GM19238 (cell line): Measurements from ENCODE around the gene NUDT16L1.

ENCODE experiments used
- DNase-seq: peaks from one replicate; pipeline ENCODE4 v3.0.0; 2011; ENCODE audit warnings: low spot score; ENCODE audit not compliant: insufficient read length

Gene NUDT16L1

GRCh38 chr16:4693296-4693955 is at the start of gene NUDT16L1:
Gene NUDT16L1, plus strand, starts transcription at chr16:4693562. Its CDS starts 165 bp downstream, at chr16:4693727.
- peak; percentile 99 for DNase-seq

DNA sequence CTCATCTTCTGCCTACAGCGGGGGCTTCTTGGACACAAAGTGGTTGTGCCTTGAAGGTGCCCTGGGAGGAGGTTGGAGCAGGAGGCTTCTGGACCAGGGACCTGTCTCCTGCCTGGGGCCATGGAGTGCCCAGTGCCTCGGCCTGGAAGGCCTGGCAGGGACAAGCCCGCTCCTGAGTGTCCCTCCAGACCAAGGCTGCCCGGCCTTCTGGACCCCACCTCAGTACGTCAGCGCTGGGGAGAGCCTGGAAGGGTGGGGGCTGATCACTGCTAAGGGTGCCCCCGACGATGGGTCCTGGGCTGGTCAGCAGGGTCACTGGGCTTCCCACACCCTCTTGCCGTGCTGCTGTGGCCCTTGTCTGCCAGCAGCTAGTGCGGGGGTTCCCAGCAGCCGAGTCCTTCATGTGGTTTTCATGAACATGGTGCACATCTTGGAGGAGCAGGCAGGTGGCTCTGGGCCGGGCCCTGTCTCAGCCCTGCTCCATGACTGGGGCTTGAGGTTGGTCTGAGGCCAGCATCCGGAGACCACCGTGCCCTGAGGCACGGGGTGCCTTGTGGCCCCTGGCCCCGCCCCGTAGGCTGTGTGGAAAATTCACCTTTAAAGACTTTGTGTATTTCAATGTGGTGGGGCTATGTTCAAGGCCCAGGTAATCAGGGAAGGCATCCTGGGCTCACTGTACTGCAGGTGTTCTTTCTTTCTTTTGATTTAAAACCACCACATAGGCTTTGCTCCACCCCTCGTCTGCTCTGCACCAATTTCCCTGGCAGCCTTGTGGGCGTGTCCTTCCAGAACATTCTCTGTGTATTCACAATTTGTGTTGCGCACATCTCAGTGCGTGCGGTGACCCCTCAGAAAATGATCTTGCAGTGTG is 46.4 kb upstream of the NUDT16L1 start:
- no peak for DNase-seq

- no peak for DNase-seq
These were observed 45.8 kb upstream of the NUDT16L1 start for GRCh38 chr16:4647644-4647980.

GRCh38 chr16:4648917-4649316 is 44.4 kb upstream of the NUDT16L1 start:
- no peak for DNase-seq

- DNase-seq = no peak
These were observed 43.5 kb upstream of the NUDT16L1 start for GRCh38 chr16:4649744-4650442.

- peak; percentile 68 for DNase-seq
These were observed 42.8 kb upstream of the NUDT16L1 start for GRCh38 chr16:4650443-4651074.

- DNase-seq = no peak
These were observed 41.5 kb upstream of the NUDT16L1 start for GRCh38 chr16:4651827-4652226.

- DNase-seq = no peak
These were observed 40.8 kb upstream of the NUDT16L1 start for GRCh38 chr16:4652561-4652960.

GRCh38 chr16:4654011-4654963 is 39.1 kb upstream of the NUDT16L1 start:
- no peak for DNase-seq

- no peak for DNase-seq
These were observed 38.3 kb upstream of the NUDT16L1 start for GRCh38 chr16:4654964-4655590.

GRCh38 chr16:4655801-4656200 is 37.6 kb upstream of the NUDT16L1 start:
- no peak for DNase-seq

DNA sequence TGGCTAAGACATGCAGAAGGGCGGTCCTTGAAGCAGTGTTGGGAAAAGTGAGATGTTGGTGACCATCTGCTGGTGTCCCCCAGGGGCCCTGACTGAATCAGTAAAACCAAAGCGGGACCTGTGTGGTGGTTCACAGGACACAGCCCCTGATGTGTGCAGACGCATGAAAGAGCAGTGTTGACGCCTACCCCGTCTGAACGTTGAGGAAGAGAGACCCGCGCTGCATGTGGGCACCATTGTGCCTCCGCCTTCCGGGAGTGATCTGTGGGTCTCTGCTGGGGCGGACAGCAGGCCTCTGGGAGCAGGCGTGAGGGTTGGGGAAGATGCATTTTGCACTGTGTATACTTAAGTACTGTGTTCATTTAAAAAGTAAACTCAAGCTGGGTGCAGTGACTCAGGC is 37.1 kb upstream of the NUDT16L1 start:
- no peak for DNase-seq

GRCh38 chr16:4656695-4657686 is 36.4 kb upstream of the NUDT16L1 start:
- no peak for DNase-seq

DNA sequence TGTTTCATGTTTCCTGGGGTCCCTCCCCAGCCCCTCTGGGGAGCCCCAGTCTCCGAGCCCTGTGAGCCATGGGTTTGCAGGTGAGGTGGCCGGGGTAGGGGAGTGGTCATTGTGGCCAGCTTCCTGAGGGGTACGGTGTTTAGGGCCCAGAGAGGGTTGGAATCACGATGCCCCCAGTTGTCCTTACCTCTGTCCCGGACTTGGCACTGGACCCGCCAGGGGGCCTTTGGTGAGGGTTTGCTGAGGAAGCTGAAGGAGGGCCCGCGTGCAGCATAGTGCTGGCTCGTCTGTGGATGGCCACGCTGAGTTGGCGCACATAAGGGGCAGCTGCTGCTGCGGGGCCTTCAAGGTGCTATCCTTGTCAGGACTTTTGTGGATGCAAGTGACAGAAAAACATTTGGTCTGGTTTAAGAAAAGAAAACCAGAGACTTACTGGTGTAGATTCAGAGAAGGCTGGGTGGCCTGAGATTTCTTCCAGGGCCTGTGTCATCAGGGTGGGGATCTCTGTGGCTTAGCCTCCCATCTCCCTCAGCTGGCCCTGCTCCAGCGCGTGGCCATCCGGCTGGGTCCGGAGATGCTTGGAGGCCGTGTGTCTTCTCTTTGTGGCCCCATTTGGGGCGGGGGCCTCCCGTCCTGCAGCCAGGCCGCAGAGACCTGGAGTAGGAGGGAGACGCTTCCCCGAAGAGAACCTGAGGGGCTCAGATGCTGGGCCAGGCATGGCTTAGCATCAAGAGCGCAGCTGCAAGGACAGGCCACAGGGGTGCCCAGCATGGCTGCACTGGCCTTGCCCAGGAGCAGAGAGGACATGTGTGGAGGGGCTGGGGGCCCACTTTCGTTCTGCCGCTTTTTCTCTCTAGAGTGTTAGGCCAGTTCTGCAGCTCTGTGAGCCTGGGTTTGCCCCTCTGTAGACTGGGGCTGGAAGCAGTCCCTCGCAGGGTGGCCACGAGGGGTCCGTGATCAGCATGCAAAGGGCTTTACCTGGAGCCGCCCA is 33.7 kb upstream of the NUDT16L1 start:
- no peak for DNase-seq

DNA sequence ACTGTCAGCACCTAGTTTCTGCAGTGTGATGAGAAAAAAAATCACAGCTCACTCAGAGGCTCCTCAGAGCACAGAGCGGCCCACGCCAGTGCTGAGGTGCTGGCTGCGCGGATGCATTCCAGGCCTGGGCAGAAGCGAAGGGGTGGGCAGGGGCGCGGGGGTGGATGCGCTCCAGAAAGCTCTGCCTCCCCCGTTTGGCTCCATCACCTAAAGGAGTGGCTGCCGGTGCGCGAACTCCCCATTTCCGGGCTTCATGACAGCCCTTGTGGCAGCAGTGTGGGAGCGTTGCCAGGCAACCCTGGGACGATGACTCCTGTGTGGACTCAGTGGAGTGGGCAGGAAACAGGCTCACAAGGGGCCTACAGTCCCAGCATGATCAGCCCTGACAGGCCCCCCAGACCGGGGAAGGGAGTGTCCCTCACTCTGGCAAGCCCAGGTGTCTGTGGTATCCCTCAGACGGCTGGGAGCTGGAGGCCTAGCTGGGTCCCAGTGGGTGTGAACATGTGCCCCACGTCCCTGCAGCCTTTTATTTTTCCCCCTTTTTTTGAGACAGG is 32.8 kb upstream of the NUDT16L1 start:
- DNase-seq = peak; percentile 61

DNA sequence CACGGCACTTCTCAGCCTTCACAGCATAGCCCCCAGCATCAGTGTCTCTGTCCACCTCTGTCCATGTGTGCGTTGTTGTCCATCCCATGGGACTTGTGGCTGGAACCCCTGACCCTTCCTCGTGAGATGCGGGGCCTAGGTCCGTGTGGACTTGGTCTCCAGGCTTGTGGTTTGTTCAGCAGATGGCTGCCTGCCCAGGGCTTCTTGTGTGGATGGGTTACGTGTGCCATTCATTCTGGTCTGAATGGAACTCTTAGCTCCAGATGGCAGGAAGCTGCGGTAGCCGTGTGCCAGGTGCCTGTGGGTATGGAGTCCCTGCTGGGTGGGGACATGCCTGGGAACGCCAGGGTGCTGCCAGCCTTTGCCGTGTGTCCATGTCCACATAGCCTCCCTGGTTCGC is 31.7 kb upstream of the NUDT16L1 start:
- DNase-seq = no peak

GRCh38 chr16:4663465-4663776 is 29.9 kb upstream of the NUDT16L1 start:
- DNase-seq = no peak
